Frontal cortex (tissue), 4 donors: ENCODE measurements around the gene CYP2W1. TPM values are rescaled to one million over a fixed set of nuclear protein-coding genes. Genes with fewer than 3 reads are reported as not detected.
A peak's percentile ranks its signal among the peaks of the same experiment; 100 is the strongest.

Experiments
- DNase-seq, 2 donors: peaks; one replicate each; pipeline ENCODE4 v3.0.0; 2012; ENCODE audit warnings: low spot score in 2 of 2
- FAIRE-seq: peaks from 2 replicates; lab custom pipeline; 2012; peaks lifted over from hg19 to GRCh38; lab: Jason Lieb, UNC
- total RNA-seq: library from RNA; depleted of rRNA; stranded (reverse); fragments of >200 nt; gene quantifications from one replicate; pipeline ENCODE4 v1.2.3, GENCODE V29; 2014
- donor health status: control.
- donor health status: control.
- donor health status: control.

Gene CYP2W1
- total RNA-seq, 1 donor from 2014 or later: not detected

DNA sequence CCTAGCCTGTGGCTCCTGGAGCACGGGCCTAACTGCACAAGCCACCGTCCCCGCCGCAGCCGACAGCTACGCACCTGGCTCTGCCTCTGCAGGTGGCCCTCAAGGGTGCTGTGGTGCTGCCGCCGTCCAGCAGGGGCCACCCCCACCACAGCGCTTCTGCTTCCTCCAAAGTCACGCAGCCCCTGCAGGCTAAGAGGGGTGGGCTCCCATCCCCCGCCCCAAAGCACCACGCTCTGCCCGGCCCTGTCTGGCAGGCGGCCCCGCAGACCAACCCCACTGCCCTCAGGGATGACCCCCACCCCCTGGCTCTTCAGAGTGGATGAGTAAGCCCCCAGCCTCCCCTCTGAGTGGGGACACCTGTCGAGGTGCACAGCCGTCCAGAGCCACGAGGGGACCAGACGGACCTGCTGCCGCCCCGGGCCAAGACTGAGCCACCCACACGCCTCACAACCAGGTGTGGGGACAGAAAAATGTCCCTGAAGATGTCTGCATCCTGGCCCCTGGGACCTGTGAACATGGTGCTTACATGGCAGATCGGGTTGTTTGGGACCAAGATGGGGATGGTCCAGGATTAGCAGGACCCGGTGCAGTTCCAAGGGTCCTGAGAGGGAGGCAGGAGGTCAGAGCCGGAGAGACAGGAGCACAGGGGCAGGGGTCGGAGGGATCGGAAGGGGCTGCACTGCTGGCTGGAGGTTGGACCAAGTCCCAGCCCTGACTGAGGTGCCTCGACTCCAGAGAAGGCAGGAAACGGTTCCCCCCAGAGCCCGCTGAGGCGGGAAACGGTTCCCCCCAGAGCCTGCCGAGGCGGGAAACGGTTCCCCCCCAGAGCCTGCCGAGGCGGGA lies 19.5 kb upstream of the CYP2W1 start:
- DNase-seq: no peak

DNA sequence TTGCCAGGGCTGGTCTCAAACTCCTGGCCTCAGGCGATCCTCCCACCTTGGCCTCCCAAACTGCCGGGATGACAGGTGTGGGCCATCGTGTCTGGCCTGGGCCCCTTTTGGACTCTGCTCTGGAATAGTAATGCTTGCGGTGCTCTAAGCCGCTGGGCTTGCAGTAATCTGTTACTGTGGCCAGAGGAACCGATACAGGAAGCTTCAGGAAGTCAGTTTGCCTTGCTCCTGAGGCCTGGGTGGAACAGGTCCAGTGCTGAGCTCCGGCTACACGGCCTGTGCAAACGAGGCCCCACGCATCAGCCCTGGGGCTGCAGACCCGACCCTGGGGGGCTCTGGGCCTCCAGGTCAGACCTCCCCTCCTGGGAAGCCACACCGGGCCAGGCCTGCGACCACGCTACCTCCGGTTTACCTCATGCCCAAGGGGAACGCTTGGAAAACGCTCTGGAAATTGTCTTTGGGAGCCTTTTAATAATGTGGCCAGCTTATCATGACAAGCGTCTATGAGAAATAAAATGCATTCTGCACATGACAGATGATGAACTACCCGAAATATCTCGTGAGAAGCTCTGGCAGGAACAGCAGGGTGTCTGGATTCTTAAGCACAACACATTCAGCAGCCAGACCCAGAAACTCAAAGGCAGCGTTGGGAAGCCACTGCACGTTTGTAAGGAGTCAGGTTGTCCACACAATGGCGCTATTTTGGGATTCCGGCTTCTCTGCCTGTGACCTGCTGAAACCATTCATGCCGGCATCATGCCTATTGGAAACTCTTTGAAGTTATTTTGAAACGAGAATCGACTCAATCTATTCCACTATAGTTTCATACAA lies 18.4 kb upstream of the CYP2W1 start:
- FAIRE-seq: no peak
- peak in 1 of 2 donors; percentile 76 for DNase-seq

More for the DNA sequence above, 19.5 kb upstream of the CYP2W1 start:
- FAIRE-seq: no peak

DNA sequence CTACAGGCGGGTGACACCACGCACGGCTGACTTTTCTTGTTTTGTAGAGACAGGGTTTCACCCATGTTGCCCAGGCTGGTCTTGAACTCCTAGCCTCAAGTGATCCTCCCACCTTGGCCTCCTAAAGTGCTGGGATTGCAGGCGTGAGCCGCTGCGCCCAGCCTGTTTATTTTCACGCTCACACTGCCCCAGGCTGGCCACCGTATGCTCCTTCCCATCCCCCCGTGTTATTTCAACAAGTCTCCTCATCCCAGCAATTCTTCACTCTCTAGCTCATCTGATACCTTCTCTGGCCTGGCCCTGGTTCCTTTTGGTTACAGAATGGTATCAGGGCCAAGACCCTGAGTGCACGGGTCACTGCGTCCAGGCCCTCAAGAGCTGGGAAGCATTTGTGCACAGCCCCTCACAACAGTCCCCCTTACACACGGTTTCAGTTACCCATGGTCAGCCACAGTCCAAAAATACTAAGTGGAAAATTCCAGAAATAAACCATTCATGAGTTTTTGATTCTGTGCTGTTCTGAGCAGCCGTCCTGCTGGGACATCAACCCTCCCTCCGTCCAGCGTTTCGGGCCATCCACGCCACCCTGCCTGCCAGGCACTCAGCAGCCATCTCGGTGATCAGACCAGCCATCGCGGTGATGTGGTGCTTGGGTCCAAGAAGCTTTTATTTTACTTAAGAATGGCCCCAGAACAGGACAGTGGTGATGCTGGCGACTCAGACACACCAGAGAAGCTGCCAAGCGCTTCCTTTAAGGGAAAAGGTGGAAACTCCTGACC lies 16.5 kb upstream of the CYP2W1 start:
- FAIRE-seq (no peak), DNase-seq (no peak)

DNA sequence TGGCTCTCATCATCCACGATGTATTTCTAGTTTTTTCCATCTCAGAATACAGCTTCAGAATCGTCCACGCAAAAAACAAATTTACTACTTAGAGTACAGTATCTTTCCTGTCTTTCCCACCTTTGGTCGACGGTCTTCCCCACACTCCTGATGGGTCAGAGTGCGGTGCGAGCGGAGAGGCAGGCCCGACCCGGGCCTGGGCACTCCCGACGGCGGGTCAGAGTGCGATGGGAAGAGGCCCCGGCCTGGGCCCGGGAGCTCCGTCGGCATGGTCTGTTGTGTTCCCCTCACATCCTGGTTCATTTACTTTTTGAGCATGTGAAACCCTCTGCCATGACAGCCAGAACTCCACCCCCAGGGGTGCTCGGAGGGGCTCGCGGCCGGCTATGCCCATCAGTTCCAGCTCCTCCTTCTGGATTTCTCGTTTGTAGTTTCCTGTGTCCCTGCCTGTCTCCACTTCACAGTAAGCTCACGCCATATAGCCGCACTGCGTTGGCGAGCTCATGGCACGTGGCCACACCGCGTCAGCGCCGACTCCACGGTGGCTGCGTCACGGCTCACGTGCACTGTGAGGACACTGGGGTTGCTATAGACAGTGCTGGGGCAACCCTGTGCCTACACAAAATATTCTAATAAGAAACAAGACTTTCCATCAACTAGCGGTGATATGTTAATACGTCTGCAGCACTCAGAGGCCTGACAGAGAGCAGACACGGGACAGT lies 15.5 kb upstream of the CYP2W1 start:
- FAIRE-seq (no peak), DNase-seq (no peak)

DNA sequence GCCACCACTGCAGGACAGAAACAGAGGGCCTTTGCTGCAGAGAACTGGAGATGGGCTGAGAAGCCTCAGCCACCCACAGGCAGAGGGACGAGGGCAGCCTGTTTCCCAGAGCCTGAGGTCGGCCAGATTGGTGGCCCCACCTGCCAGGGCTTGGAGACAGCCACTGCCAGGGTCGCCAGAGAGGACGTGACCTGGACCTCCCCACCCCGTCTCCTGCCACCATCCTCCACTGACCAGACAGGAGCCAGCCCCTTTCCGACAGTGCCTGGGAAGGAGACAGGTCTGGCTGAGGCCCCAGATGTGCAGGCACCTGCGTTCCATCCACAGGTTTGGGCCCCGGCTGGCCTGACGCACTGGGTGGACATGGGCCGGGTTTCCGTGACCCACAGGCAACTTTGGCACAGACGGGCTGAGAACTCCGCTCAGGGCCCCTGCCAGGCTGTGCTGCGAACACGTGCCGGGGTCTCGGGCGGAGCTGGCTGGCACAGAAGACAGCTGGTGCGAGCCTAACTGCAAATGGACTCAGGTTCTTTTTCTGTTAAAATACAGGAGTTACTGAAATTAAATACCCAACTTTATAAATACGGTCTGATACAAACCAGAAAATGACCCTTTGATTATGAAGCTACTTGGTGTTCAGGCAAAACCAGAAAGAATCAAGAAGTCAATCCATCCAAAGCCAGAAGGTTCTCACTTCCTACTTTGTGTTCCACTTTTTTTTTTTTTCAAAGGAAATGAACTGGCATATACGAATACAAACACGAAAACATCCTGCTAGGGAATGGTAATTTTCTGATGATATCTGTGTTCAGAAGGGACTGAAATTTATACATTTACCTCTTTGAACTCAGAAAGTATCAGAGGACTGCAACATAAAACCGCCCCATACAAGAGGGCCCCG lies 14.5 kb upstream of the CYP2W1 start:
- FAIRE-seq (no peak), DNase-seq (no peak)

DNA sequence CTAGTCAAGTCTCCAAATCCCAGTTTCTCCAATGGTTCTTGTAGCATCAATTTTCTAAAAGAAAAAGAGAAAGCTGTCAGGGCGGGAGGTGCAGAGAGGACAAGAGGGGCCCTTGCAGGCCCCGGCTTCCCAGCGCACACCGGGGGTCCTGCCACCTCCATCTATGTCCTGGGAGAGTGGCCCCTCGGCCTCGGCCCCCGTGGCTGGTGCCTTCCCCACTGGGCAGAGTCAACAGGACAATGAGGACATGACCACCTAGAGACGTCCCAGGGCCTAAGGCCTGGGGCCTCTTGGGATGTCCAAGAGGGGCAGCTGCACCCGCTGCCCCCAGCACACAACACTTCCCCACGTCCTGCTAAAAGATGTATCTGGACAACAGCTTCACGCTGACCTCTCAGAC lies 13.6 kb upstream of the CYP2W1 start:
- FAIRE-seq (no peak), DNase-seq (no peak)

DNA sequence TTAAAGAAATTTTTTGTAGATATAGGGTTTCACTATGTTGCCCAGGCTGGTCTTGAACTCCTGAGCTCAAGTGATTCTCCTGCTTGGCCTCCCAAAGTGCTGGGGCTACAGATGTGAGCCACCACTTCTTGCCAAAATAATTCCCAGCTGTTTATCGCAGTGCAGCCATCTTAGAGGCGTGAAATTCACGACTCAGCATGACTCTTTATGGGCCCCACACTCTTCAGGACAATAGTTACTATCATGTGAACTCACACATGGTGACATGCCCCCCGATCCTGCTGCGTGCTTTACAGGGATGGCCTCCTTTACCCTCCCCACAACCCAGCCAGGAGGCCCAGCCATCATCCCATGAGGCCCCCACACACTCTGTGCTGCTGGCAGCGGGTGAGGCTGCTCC lies 12.2 kb upstream of the CYP2W1 start:
- FAIRE-seq (no peak), DNase-seq (no peak)

DNA sequence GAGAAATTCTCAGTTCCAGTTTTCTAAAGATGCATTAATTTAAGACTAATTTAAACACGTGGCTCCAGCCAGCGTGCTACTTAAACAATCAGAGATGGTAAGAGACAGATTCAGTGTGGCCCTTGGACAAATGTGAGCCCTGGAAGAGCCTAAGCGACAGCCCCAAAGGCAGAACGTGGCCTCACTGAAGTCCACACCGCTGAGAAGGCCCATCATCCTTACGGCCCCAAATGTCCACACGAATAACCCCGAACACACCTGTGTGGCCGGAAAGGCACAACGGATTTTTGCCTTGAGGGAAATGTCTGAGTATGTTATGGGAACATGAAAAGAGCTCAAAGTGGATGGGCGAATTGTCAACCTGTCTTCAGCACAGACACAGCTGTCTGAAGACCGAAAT lies 10.9 kb upstream of the CYP2W1 start:
- FAIRE-seq: no peak
- no peak for DNase-seq

DNA sequence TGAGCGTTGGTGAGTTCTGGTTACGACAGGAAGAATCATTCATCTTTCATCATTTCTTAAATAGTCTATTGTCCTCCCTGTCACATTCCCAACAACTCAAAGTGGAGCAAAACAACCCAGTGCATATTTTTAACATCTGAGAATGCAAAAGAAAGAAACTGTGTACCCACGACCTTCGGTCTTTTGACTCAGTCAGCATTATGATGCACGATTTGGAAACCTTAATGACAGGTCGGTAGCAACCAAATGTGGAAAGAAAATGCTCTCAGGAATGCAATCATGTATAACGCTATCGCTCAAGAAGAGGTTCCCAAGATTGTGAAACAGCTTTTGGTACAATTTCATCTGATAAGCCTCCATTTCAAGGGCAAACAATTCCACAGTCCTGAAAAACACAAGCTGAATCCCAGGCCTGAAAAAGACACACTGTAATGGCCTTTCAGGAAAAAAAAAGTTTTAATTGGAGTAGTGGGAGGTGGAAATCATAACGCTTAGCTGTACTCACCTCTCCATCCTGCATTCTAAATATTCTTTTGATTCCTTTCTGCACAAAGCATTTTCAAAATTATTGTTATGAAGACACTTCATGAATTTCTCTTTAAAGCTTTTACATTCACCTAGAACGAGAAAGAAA lies 10.2 kb upstream of the CYP2W1 start:
- DNase-seq (no peak), FAIRE-seq (no peak)

DNA sequence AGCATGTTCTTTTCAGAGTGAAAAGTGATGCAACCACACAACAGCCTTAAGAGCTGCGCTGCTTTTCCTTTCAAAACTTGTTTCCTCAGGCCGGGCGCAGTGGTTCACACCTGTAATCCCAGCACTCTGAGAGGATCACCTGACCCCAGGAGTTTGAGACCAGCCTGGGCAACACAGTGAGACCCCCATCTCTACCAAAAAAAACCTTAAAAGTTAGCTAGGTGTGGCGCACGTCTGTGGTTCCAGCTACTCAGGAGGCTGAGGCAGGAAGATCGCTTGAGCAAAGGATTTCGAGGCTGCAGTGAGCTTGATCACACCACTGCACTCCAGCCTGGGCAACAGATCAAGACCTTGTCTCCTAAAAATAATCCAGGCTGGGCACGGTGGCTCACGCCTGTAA lies 9.7 kb upstream of the CYP2W1 start:
- FAIRE-seq (no peak), DNase-seq (no peak)

DNA sequence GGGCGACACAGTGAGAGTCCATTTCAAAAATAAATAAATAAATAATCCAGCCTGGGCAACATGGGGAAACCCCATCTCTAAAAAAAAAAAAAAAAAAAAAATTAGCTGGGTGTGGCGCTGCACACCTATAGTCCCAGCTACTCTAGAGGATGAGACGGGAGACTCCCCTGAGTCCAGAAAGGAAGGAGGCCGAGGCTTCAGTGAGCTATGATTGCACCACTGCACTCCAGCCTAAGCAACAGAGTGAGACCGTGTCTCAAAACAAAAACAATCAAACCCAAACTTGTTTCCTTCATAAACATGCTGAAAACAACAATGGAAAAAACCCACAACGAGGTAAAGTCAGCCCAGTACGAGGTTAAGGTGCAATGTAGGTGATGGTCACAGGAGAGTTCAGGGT lies 8.8 kb upstream of the CYP2W1 start:
- DNase-seq (no peak), FAIRE-seq (no peak)

DNA sequence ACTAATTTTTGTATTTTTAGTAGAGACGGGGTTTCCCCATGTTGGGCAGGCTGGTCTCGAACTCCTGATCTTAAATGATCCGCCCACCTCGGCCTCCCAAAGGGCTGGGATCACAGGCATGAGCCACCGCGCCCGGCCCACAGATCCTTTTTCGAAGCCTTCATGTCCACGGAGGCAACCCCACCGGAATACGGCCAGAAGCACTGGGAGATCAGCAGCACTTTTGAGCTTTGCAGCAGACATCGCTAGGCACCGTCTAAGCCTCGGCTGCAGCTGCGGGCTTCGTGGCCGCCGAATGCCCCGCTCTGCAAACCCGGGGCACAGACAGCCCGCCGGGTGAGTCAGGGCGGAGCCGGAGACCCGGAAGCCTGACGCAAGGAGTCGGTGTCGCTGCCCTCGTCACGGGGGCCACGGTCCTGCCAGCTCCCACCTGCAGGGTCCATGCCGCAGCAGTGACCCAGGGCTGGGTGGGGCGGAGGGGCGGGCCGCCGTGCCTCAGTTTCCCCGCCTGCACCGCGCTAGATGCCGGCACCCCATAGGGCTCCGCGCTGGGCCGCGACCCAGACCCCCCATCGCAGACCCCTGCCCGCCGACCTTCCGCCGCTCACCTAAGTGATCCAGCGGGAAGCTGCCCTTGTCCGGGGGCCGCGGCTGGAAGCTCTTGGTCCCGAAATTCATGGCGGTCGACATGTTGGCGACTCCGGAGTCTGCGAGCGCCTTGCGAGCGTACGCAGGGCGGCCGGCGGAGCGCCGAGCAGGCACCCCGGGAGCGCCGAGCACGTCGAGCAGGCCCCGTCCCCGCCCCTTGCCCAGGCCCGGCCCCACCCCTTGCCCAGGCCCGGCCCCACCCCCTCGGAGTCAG lies 7.9 kb upstream of the CYP2W1 start, which contains the start of gene COX19:
COX19 (minus strand) TSS at position 730 of the 862 bp plus-strand sequence; CDS start at position 690, 40 bp downstream.
- FAIRE-seq (no peak), DNase-seq (peak; percentile 94)

DNA sequence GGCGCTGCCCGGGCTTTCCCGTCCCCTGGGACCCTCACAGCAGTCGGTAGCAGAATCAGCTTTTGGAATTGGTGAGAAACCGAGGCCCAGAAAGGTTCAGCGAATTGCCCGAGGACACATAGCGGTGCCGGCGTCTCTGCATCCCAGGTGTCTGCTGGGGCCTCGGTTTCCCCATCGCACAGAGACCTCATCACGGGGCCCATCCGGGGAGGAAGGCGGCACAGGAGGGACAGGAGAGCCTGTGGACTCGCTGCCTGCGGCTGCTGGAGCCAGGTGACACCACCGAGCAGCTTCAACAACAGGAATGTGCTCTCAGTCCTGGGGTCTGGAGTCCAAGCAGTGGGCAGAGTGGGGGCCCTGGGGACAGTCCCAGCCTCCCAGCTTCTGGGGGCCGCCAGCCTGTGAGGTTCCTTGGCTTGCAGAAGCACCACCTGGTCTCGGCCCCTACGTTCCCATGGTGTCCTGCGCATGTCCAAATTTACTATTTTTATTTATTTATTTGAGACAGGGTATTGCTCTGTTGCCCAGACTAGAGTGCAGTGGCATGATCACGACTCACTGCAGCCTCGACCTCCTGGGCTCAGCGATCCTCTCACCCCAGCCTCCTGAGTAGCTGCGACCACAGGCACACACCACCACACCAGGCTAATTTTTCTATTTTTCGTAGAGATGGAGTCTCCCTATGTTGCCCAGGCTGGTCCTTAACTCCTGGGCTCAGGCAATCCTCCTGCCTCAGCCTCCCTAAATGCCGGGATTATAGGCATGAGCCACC lies 7.1 kb upstream of the CYP2W1 start:
- no peak for DNase-seq
- FAIRE-seq: no peak

DNA sequence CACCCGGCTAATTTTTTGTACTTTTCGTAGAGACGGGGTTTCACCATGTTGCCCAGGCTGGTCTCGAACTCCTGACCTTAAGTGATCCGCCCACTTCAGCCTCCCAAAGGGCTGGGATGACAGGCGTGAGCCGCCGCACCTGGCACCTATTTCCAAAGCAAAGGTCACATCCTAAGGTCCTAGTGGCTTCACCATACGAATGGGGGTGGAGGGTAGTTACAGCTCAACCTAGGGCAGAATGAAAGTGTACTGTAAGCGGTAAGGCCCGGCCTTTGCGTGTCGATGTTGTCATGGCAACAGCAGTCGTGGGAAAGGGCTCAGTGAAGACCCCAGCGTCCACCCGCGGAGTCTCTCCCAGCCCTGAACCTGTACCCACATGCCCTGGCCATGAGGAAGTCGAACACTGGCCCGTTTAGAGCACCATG lies 6.1 kb upstream of the CYP2W1 start:
- DNase-seq: no peak
- no peak for FAIRE-seq

DNA sequence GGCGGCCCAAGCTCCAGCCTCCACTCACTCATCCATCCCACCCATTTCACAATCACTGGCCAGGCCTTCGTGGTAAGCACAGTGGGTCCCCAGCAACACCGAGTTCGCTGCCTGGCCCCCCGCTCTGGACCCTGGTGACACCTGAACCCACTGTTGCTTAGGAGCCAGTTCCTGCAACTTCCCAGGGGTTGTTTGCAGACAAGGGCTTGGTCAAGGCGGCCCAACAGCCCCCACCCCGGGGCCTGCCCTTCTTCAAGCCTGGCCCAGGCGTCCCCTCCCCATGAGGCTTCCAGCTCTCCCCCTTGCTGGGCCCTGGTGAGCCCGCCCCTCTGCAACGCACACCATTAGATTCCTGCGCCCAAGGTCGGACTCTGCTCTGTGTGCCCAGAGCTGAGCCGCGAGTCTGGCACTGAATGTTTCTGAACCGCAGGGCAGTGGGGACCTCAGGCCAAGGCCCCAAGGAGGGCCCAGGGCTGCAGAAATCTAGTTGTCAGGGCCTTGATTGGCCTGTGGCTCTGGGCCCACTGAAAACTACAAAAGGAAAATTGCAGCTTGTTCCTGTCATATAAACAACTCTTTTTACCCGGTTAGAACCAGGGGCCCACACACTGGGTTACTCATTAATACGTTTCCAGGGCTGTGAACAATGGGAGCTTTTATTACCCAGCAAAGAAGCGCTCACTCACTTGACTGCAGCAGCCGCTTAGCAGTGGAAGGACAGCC lies 5.5 kb upstream of the CYP2W1 start:
- FAIRE-seq: no peak
- DNase-seq: peak; percentile 67 to 80

DNA sequence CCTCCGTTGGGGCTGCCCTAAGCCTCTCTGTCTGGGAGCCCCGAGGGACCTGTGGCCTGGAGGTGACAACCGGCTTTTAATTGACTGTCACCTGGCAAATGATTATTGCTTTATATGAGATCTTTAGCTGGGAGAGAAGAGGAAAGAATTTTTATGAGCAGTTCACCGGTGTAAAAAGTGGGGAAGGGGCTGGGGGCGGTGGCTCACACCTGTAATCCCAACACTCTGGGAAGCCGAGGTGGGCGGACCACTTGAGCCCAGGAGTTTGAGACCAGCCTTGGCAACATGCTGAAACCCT lies 5.0 kb upstream of the CYP2W1 start:
- FAIRE-seq: no peak
- DNase-seq: no peak
